ENCODE results near the gene MEIS2. TPM values are rescaled to one million over a fixed set of nuclear protein-coding genes. Genes with fewer than 3 reads are reported as not detected.

Gene MEIS2
- total RNA-seq, 2 experiments from 2014 or later: 0.14 TPM; not detected in 1

GRCh38 chr15:37075777-37076176 lies 24.6 kb downstream of the MEIS2 start:
- Mint-ChIP-seq H3K4me3 (no peak overlapping the region), H3K27ac (no peak overlapping the region), H3K27me3 (peaks cover 7% of the 10 kb centered on the region), H3K4me1 (ENCODE audit: low read depth) (no peaks in the 10 kb centered on the region), H3K36me3 (ENCODE audit: low read depth) (no peaks in the 10 kb centered on the region), H3K9me3 (no peaks in the 10 kb centered on the region)
- POLR2A ChIA-PET: no interaction called here
- intact Hi-C loops (cut with micrococcal nuclease): no loop called here
- ATAC-seq: no peak
- DNase-seq: no peak
- no peak for TF ChIP-seq CTCF (IDR thresholded peaks at IDR 0.05)
- CTCF ChIA-PET: no interaction called here

- CTCF ChIA-PET: no interaction called here
- ATAC-seq (no peak), DNase-seq (no peak)
- intact Hi-C loops (cut with micrococcal nuclease): no loop called here
- H3K9me3 Mint-ChIP-seq: no peaks in the 10 kb centered on the region
- H3K27me3 Mint-ChIP-seq: peaks cover 3% of the 10 kb centered on the region
- no peaks in the 10 kb centered on the region for H3K36me3 Mint-ChIP-seq (ENCODE audit: low read depth)
- no peaks in the 10 kb centered on the region for H3K4me1 Mint-ChIP-seq (ENCODE audit: low read depth)
- POLR2A ChIA-PET: no interaction called here
- H3K27ac Mint-ChIP-seq: no peak overlapping the region
- TF ChIP-seq CTCF (IDR thresholded peaks at IDR 0.05): no peak
- no peak overlapping the region for H3K4me3 Mint-ChIP-seq
Observed at GRCh38 chr15:37072181-37072580, 28.2 kb downstream of the MEIS2 start.

GRCh38 chr15:37071134-37071533 lies 29.2 kb downstream of the MEIS2 start:
- intact Hi-C loops (cut with micrococcal nuclease): no loop called here
- no peak overlapping the region for H3K4me3 Mint-ChIP-seq
- no peak overlapping the region for H3K27ac Mint-ChIP-seq
- TF ChIP-seq CTCF (IDR thresholded peaks at IDR 0.05): no peak
- H3K4me1 Mint-ChIP-seq (ENCODE audit: low read depth): no peaks in the 10 kb centered on the region
- POLR2A ChIA-PET: no interaction called here
- DNase-seq (no peak), ATAC-seq (no peak)
- H3K9me3 Mint-ChIP-seq: no peaks in the 10 kb centered on the region
- peaks cover 3% of the 10 kb centered on the region for H3K27me3 Mint-ChIP-seq
- CTCF ChIA-PET: no interaction called here
- H3K36me3 Mint-ChIP-seq (ENCODE audit: low read depth): no peaks in the 10 kb centered on the region

GRCh38 chr15:37070686-37071085 lies 29.7 kb downstream of the MEIS2 start:
- ChIA-PET POLR2A (no interaction called here), CTCF (no interaction called here)
- Mint-ChIP-seq H3K4me1 (ENCODE audit: low read depth) (no peaks in the 10 kb centered on the region), H3K27ac (no peak overlapping the region), H3K27me3 (peaks cover 3% of the 10 kb centered on the region), H3K9me3 (no peaks in the 10 kb centered on the region), H3K36me3 (ENCODE audit: low read depth) (no peaks in the 10 kb centered on the region), H3K4me3 (no peak overlapping the region)
- ATAC-seq: no peak
- no peak for DNase-seq
- no peak for TF ChIP-seq CTCF (IDR thresholded peaks at IDR 0.05)
- intact Hi-C loops (cut with micrococcal nuclease): no loop called here

GRCh38 chr15:37061996-37062395 lies 38.4 kb downstream of the MEIS2 start:
- no peak overlapping the region for H3K27ac Mint-ChIP-seq
- TF ChIP-seq CTCF (IDR thresholded peaks at IDR 0.05): no peak
- H3K36me3 Mint-ChIP-seq (ENCODE audit: low read depth): no peaks in the 10 kb centered on the region
- intact Hi-C loops (cut with micrococcal nuclease): no loop called here
- no peaks in the 10 kb centered on the region for H3K9me3 Mint-ChIP-seq
- DNase-seq: no peak
- POLR2A ChIA-PET: no interaction called here
- H3K4me1 Mint-ChIP-seq (ENCODE audit: low read depth): no peaks in the 10 kb centered on the region
- CTCF ChIA-PET: no interaction called here
- no peak overlapping the region for H3K4me3 Mint-ChIP-seq
- H3K27me3 Mint-ChIP-seq: no peaks in the 10 kb centered on the region
- ATAC-seq: no peak

All from activated CD8-positive, alpha-beta T cell treated with anti-CD3 and anti-CD28 coated beads for 36 hours (primary cell).